HK-2 (cell line): ENCODE measurements around the gene ACVR1C.
A peak's percentile ranks its signal among the peaks of the same experiment; 100 is the strongest.

ENCODE experiments used
- DNase-seq: peaks from one replicate; pipeline ENCODE4 v3.0.0-alpha.2; 2018; ENCODE audit not compliant: unreplicated experiment

The ACVR1C gene

DNA sequence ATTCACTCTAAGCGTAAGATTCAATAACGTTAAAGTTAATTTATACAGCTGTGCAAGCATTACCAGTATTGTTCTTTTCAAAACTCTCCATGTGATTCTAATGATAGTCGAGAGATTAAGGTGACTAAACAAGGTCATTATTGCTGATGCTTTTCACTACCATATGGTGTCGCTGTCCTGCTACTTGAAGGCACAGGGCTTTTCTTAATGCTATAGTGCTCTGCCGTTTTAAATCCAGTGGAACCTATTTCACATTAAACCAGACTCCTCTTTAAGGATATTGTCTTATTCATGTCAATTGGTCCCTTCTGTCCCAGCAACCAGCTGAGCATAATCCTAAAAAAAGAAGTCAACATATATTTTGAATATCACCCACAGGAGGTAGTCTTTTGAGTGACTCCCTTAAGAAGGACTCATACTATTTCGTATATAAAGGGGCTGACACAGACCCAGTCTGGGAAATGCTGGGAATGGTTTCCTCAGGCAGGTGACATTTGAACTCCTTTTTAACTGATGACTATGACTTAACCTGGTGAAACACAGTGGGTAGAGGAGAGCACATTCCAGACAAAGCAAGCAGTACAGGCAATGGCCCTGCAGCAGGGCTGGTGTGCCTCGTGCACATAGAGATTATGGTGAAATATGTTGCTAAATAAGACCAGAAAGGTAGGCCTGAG, 130.9 kb downstream of the ACVR1C start:
- no peak for DNase-seq

DNA sequence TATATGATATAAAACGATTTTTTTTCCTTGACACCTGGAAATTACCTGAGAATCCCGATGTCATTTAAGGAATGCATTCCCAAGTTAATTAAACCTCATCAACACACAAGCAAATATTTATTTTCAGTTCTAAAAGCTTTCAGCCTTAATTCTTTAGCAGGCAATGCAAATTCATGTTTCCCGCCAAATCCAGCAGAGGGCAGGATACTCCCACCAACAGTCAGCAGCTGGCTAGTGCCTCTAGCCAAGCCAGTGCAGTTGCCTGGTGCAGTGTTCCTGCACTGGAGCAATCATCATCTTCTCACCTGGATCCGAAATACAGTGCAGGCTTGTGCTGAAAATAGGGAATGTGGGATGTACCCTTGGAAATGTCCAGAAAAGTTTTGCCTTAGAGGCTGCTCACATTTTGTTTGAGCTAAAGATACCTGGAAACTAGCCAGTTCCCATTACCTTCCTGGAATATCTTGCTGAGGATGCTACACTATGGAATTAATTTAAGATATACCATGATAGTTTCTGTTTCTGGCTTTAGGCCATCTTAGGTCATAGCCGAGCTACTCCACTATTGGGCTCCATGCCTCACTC, 136.4 kb downstream of the ACVR1C start:
- DNase-seq, result peak; percentile 46

DNA sequence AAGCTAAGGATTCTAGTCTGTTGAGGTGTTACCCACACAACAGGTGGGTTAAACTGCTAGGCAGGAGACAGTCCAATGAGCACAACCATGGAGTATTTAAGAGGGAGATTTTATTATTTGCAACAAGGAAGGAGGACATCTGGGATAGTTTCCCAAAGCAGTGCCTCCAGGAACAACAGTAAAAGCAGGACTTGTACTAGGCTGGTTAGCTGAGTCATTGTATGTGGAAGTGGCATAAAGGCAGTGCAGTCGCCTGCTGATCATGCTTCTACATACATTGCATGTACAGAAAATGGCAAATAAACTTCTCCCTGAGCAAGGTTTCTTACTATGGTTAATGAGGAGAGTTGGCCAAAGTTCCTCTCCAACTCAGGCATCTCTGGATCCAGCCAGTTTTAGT, 138.7 kb downstream of the ACVR1C start:
- DNase-seq, result no peak

DNA sequence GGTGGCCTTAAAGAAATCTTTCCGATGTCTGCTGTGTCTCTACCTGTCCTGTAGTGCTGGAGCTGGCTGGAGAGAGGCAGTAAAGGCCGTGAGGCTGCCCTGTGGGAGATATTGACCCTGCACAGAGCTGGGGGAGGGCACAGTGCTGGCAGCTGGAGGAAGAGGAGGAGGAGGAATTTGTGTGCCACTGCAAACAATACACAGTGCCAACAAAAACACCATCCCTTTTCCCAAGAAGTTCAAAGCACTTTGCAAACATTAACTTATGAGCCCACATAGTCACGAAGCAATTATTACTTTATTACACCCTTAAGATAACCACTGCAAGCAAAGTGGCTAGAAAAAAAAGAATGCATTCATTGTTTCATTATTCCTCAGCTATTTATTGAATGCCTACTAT, 139.8 kb downstream of the ACVR1C start:
- no peak for DNase-seq

DNA sequence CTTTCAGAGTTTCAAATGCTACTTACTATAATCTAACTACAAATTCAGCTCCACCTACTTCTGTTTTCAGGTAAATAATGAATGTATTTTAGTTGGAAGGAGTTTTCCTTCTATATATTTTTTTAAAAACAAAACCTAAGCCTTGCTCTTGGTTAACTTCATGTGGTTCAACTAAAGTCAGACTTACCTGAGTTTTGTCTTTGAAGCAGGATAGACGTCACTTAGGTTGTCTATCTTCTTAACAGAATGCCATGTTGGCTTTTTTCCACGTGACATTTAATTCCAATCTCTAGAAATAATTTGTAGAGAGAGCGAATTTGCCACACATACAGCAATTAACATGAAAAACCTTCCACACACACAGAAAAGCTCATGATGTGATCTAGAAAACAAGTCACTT, 140.9 kb downstream of the ACVR1C start:
- DNase-seq, result no peak

DNA sequence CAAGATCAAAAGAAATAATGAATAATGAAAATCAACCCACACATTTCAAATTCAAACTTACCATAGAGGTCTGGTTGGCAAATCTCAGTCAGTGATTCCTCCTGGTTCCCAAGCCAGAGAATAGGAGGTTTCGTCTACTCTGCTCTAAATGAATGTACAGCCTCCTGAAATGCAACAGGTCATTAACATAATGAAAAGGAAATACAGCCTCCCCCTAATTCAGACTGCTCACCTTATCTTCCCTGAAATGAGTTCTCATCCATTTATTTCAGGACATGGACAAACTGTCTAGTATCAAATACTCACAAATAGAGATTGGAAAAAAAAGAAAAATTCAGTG, 141.4 kb downstream of the ACVR1C start:
- DNase-seq, result no peak

DNA sequence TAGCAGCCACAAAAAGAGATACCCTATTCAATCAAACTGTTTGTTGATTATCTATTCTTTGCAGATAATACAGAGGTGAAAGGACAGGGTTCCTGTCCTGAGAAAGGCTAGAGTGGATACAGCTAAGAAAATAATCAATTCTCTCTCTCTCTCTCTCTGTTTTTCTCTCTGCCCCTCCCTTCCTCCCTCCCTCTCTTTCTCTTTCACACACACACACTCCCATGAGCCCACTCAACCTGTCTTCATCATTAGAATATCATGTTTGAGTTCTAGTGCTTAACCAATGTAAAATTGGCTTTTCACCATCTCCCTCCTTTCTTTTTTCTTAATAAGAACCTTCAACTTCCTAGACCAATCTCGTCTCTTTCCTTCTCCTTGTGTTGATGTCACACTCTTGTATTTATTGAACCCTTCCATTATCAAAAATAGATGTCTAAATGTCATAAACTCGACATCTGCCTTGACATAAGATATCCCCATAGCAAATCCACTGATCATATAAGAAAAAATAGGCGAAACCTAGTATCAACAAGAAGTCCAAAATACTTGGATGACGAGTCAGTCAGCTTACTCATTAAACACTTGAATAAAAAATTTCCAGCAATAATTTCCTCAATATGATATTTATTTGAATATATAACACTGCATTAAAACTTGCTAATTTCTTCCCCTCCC, 141.9 kb downstream of the ACVR1C start:
- DNase-seq, result no peak

DNA sequence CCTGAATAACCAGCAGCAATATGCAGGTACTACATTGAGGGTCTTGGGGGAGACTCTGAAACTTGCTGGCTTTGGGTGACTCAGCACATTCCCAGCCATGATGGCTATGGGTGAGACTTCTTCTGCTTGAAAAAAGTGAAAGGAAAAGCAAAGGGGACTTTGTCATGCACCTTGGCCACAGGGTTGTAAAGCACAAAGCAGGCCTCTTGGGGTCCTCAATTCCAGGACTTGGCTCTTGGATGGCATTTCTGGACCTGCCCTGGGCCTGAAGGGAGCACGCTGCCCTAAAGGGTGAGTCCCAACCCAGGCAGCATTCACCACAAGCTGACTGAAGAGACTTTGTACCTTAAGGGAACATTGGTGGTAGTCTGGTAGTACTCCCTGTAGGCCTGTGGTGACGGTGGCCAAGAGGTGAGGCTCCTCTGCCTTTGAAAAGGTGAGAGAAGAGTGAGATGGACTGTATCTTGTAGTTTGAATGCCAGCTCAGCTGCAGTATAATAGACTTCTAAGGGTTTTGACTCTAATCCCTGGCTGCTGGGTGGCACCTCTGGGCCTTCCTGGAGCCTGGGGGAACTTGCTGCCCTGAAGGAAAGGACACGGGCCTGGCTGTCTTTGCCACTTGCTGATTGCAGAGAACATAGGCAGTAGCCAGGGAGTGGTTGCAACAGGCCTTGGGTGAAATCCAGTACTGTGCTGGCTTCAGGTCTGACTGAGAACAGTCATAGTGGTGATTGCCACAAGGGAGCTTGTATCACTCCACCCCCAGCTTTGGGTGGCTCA, 148.3 kb downstream of the ACVR1C start:
- DNase-seq, result no peak

DNA sequence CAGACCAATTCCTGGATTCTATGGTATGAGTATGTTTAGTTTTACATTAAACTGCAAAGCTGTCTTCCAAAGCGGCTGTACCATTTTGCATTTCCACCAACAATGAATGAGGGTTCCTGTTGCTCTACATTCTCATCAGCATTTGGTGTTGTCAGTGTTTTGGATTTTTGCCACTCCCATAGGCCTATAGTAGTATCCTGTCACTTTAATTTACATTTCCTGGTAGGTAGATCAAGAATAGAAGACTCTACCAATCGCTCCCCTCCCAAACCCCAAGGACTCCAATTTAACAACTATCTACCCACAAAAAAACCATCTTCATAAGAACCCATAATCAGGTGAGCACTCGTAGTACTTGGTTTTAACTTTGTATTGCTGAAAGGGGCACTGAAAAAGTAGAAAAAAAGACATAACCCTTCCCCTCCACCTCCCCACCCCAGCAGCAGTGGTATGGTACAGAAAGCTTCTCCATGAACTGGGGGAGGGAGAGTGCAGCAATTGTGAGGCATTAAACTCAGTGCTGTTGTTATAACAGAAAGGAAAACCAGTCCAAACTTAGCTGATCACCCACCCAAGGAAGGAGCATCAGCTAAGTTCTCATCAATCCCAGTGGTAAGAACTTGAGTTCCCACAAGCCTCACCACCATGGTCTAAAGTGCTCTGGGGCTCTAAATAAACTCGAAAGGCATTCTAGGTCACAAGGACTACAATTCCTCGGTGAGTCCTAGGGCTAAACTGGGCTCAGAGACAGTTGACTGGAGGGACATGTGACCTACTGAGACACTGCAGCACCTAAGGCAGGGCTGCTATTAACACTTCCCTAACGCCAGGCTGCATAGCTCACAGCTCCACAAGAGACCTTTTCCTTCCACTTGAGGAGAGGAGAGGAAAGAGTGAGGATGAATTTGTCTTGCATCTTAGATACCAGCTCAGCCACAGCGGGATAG, 149.3 kb downstream of the ACVR1C start:
- no peak for DNase-seq

DNA sequence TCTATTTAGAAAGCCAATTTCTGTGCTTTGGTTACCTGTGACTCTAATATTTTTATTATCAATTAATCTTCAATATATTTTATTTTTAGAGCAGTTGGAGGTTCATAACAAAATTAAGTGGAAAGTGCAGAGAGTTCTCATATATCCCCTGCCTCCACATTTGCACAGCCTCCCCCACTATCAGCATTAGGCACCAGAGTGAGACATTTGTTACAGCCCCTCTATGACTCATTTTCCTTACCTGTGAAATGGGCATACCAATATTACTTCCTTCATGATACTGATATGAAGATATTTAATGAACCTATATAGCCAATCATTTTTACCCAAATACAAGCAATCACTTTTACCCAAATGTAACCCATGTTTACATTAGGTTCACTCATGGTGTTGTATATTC, 150.7 kb downstream of the ACVR1C start:
- DNase-seq, result no peak

DNA sequence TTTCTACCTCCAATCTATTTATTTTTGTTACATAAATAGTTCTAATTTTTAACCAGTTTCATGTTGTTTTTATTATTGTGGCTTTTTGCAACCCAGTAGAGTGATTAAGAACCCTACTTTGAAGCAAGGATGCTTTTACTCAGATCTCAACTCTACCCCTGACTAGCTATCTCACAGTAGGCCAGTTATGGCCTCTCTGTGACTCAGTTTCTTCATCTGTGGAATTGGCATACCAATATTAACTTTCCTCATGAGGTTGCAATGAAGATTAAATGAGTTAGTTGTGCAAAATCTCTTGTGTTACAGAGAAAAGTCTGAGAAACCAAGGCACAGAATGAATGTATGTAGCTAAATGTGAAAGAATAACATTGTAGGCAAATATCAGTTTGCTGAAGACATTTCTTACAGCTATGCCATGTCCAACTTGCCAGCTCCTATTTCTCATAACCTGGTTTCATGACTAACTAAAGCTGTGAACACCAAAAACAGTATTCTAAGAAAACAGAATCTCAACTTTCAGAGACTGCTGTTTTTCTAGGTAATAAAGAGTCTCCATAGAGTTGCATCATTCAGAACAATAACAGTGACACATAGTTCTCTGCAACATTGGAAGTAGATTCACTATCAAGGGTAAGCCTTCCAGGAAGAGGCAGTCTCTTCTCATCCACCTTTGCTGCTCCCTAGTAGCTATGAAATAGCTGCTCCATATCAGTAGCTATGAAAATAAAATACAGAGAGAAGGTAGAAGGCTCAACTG, 151.5 kb downstream of the ACVR1C start:
- no peak for DNase-seq
